ENCODE results near the gene HOXD8.

HOXD8 gene

GRCh38 chr2:176123411-176124109 is 5.9 kb upstream of the HOXD8 start:
- no peak for DNase-seq
- in situ Hi-C loops (cut with MboI; ENCODE audit: low pct_unique_long_range_greater_than_20kb, low sequenced_read_pairs), result loop anchor here (10.0 kb wide), 1 partner anchor 511 kb away; no protein-coding TSS in a partner anchor

GRCh38 chr2:176124110-176124946 is 5.2 kb upstream of the HOXD8 start:
- in situ Hi-C loops (cut with MboI; ENCODE audit: low pct_unique_long_range_greater_than_20kb, low sequenced_read_pairs), result loop anchor here (10.0 kb wide), 1 partner anchor 510 kb away; no protein-coding TSS in a partner anchor
- DNase-seq, result no peak

- DNase-seq, result no peak
- in situ Hi-C loops (cut with MboI; ENCODE audit: low pct_unique_long_range_greater_than_20kb, low sequenced_read_pairs), result loop anchor here (10.0 to 25.0 kb wide), 3 partner anchors 337 to 1012 kb away; no protein-coding TSS in a partner anchor
Measured at GRCh38 chr2:176124947-176125771, 4.3 kb upstream of the HOXD8 start.

DNA sequence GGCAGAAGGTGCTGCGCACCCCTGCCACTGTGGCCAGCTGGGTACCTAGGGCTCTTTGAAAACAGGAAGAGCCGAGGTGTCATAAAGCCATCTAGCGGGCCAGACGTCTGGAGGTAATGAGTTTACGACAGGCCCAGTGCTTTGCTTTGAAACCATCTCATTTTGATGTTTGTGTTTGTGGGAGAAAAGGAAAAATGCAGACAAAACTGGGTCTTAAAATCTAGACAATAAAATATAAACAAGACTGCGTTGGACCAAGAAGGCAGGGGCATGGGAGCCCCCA is 3.8 kb upstream of the HOXD8 start:
- no peak for DNase-seq
- in situ Hi-C loops (cut with MboI; ENCODE audit: low pct_unique_long_range_greater_than_20kb, low sequenced_read_pairs), result loop anchor here (10.0 to 25.0 kb wide), 3 partner anchors 337 to 1012 kb away; no protein-coding TSS in a partner anchor

DNA sequence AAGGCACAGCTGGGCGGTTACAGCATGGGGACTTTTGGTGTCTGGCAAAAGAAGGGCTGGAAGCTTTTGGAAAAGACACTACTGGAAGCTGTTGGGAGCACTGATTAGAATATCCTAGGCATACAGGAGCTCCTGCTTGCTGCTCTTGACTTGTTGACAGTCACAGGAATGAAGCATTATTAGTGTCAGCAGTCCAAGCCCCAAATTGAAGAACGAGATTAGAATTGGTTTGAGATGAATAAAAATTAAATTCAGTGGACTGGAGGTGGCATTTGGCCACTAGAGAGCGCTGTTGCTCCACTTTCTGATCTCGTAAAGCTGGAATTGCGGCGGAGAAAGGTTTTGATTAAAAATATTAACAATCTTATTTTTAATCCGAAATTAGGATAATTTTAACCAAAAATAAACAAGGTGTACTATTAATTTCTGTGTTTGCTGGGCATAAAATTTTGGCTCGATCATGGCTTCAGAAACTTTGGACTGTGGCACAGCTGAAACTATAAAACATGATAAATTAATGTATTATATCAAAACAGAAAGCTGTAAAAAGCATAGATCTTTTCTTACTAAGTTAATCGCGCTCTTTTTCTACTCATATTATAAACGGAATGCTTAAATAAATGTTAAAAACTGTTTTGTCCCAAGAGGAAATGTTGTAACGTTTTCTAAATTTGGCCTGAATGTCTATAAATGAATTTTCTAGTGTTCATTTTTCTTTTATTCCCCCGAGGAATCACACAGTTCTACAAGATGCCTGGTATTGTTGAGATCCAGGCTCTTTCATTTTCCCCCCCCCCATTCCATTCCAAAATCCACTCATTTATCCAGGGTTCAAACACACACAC is 2.4 kb upstream of the HOXD8 start:
- DNase-seq, result peak; percentile 61
- in situ Hi-C loops (cut with MboI; ENCODE audit: low pct_unique_long_range_greater_than_20kb, low sequenced_read_pairs), result loop anchor here (10.0 to 25.0 kb wide), 3 partner anchors 335 to 1010 kb away; no protein-coding TSS in a partner anchor

GRCh38 chr2:176127774-176128072 is 1.8 kb upstream of the HOXD8 start:
- no peak for DNase-seq
- in situ Hi-C loops (cut with MboI; ENCODE audit: low pct_unique_long_range_greater_than_20kb, low sequenced_read_pairs), result loop anchor here (10.0 to 25.0 kb wide), 3 partner anchors 335 to 1010 kb away; no protein-coding TSS in a partner anchor

DNA sequence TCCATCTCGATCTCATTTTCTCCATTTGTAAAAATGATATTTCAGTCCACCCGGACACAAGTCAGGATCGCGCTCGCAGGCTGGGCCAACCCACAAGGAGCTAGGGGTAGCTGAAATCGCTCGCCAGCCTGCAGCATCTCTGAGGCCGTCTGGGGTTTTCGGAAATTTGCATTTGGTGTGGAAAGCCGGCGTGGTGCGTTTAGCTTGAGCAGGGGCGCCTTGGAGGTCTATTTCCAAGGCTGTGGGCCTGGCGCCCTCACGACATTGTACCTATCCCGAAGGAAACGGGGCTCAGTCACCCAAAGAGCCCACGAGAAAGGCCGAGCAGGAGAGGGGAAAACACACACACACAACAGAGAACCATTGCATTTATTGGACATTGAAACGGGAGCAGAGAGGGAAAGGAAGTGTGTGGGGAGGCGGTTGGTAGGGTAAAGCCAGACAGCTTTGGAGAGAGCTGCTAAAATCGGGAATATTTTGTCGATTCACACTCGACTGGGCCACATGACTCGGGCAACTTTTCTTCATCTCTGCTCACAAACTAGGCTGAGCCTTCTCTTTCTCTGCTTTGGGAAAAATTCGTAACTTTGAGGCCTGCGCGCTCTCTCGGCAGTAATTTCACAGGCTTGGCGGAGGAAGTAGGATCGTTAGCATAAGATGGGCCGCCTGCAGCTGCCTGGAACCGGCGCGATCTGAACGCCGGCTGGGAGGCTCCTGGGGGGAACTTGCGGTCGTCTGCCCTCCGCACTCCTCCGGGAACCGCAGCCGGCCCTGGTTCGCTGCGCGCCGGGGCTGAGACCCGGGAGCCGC is 1.1 kb upstream of the HOXD8 start:
- DNase-seq, result no peak
- in situ Hi-C loops (cut with MboI; ENCODE audit: low pct_unique_long_range_greater_than_20kb, low sequenced_read_pairs), result loop anchor here (10.0 to 25.0 kb wide), 3 partner anchors 334 to 1009 kb away; no protein-coding TSS in a partner anchor

DNA sequence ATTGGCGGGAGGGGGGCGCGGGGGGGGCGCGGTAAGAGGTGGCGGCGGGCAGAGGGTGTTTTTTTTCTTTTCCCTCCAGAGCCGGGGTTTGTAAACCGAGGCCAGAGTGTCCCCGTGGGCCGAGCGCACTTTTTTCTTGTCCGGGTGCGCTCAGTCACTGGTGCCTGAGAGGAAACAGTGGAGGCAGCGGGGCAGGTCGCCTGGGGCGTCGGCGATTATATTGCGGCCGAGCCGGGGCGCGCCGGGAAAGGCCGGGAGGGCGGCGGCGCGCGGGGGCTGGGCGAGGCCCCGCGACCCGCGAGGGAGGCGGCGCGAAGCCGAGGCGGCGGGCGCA is 275 bp downstream of the HOXD8 start:
- in situ Hi-C loops (cut with MboI; ENCODE audit: low pct_unique_long_range_greater_than_20kb, low sequenced_read_pairs), result loop anchor here (10.0 to 25.0 kb wide), 3 partner anchors 333 to 1008 kb away; no protein-coding TSS in a partner anchor

GRCh38 chr2:176130147-176130956 is 847 bp downstream of the HOXD8 start:
- in situ Hi-C loops (cut with MboI; ENCODE audit: low pct_unique_long_range_greater_than_20kb, low sequenced_read_pairs), result loop anchor here (25.0 kb wide), 2 partner anchors 332 to 1007 kb away; no protein-coding TSS in a partner anchor
- no peak for DNase-seq

More for the DNA sequence above, 275 bp downstream of the HOXD8 start:
- no peak for DNase-seq

DNA sequence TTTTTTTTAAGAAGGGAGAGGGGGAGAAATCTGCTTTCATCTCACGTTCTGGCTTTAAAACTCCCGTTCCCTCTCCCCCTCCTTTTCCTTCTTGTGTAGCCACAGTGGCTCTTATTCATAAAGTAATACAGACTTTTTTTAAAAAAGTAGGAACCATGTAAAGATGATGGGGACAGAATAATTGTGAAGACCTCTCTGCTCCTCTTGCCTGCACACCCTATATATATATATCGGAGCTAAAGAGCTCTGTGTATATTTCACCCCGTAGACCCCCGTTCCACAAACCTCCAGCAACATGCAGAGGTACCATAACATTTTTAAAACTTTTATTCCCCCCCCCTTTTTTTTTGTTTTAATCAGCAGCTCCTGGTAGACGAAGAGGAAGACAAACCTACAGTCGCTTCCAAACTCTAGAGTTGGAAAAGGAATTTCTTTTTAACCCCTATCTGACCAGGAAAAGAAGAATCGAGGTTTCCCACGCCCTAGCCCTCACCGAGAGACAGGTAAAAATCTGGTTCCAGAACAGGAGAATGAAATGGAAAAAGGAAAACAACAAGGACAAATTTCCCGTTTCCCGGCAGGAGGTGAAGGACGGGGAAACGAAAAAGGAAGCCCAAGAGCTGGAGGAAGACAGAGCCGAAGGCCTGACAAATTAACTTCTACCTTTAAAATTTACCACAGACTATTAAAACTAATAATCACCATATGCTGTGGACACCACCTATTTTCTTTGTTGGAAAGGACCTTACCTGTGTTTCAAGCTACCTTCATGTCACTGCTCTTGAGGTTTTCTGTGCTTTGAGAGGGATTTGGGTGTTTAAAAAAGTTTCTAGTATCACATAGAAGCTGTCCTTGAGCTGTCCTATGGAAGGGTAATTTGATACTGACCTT is 1.7 kb downstream of the HOXD8 start:
- in situ Hi-C loops (cut with MboI; ENCODE audit: low pct_unique_long_range_greater_than_20kb, low sequenced_read_pairs), result loop anchor here (25.0 kb wide), 2 partner anchors 331 to 1006 kb away; no protein-coding TSS in a partner anchor

GRCh38 chr2:176131848-176132158 is 2.3 kb downstream of the HOXD8 start:
- in situ Hi-C loops (cut with MboI; ENCODE audit: low pct_unique_long_range_greater_than_20kb, low sequenced_read_pairs), result loop anchor here (25.0 kb wide), 2 partner anchors 330 to 1005 kb away; no protein-coding TSS in a partner anchor
- DNase-seq, result no peak

More for the DNA sequence above, 1.7 kb downstream of the HOXD8 start:
- DNase-seq, result no peak

DNA sequence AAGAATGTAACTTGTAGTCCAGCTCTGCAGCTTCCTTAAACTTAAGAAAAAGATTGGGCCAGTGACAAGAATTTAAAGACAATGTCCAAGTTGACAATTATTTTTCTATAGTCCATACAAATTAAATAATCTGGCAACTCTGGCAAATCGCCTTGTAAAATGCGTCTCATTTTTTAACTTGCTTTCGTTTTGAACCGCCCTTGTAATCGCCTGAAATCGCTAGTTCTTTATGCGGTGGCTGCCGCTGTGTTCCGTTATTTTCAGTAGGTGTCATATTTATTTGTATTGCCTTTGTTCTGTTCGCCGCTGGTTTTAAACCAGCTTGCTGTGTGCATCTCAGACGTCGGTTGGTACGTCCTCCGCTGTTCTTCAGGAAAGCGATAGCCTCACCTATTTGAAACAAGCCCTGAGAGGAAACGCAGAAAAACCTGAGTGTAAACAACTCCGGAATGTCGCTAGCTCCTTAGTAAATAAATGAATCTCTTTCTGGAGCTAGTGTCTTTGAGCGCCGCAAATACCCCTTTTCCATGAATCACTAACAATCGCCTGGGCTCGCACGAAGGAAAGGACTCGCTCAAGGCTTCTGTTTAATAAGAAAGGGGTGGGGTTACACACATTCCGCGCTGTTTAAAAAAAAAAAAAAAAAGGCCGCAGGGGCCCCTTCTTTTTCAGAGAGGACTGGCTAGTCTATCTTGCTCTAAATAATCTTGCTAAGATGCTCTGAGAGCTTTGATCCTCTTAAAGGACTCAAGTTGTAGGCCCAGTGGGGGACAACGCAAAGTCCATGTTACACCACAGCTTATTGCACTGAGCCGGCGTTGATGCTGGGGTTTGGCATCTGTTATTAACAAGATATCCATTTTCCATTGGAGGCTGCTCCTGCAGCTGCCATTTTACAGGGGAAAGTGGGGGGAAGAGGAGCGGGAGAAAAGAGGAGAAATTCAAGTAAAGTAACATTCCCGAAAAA is 3.0 kb downstream of the HOXD8 start:
- in situ Hi-C loops (cut with MboI; ENCODE audit: low pct_unique_long_range_greater_than_20kb, low sequenced_read_pairs), result loop anchor here (25.0 kb wide), 2 partner anchors 330 to 1005 kb away; no protein-coding TSS in a partner anchor
- DNase-seq, result no peak

GRCh38 chr2:176133389-176133788 is 3.9 kb downstream of the HOXD8 start:
- in situ Hi-C loops (cut with MboI; ENCODE audit: low pct_unique_long_range_greater_than_20kb, low sequenced_read_pairs), result loop anchor here (25.0 kb wide), 2 partner anchors 329 to 1004 kb away; no protein-coding TSS in a partner anchor
- no peak for DNase-seq

DNA sequence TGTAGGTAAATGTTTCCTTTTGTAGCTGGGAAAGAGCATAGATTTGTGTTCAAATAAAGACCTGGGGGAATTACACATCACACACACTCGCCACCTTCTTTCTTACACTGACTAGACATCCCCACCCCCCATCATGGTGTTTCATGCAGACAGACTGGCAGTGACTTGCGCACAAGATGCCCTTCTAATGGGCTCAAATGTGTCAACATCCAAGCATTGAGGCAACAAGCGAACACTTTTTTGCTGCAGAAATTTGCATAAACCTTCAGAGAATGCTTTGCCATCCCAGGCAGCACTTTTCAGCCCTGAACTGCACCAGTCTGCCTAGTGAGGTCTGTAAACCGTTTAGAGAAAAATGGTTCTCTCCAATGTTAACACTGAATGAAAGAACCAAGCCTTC is 4.5 kb downstream of the HOXD8 start:
- in situ Hi-C loops (cut with MboI; ENCODE audit: low pct_unique_long_range_greater_than_20kb, low sequenced_read_pairs), result loop anchor here (25.0 kb wide), 2 partner anchors 328 to 1003 kb away; no protein-coding TSS in a partner anchor
- DNase-seq, result no peak

DNA sequence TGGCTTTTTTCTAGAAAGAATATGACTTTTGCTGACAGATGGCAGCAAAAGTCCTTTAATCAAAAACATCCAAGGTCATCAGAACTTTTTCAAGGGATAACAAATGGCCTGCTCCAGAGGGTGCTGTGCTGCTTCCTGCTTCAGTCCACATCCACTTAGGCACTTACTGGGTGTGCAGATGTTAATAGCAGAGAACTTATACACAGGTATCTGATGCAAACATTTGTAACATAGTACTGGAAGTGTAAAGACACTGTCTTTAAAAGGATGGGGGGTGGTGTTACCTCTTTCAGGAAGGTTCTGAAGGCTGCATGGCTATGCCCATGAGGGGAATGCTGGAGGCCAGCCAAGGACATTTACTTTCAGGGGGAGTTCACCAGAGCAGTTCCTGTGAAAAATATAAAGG is 5.5 kb downstream of the HOXD8 start:
- in situ Hi-C loops (cut with MboI; ENCODE audit: low pct_unique_long_range_greater_than_20kb, low sequenced_read_pairs), result loop anchor here (25.0 kb wide), 2 partner anchors 327 to 1002 kb away; no protein-coding TSS in a partner anchor
- no peak for DNase-seq

All from KBM-7 (cell line).